NCI-H128 (cell line): ENCODE data around the gene ANKRD65.
"Not testable (repeated sequence)": the region's sequence is repeated elsewhere in the genome, so short reads cannot be mapped to it uniquely, and the experiment has no call there.

Experiments
- DNase-seq: peaks from one replicate; lab custom pipeline; 2025; ENCODE audit not compliant: unreplicated experiment; lab: John Stamatoyannopoulos, UW

ANKRD65 gene

DNA sequence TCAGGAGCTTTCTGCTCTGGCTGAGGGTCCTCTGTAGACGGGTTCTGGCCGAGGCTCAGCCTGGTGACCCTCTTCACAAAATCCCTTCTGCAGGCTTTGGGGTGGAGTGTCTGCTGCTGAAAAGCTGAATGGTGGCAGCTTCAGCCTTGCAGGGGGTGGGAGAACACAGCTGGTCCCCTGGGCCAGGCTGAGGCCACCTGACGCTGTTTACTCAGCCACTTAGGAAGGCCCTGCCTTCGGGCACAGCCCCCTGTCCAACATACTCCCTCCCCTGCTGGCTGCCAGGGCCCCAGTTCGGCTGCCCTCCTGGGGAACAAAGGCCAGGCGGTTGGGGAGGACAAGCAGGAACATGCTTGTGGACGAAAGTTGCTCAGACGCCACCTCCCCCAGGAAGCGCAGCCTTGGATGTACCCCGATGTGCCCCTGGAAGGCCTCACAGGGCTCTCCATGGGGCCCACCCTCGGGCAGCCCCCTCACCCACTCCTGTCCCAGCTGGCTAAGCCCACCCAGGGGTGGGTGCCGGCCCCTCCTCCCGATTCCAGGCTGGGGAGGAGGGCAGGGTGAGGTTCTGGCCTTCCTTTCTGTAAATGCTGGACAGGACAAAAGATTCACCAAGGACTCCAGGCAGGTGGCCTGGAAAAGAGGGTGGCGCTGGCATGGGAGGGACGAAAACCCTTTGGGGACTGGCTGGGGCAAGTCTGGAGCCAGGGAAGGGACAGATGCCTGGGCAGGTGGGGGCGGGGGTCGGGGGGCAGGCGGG is at the start of gene ANKRD65:
Gene ANKRD65, minus strand, starts transcription at position 130 of the 760 bp plus-strand sequence. CDS start 271 bp downstream, outside the sequence.
- no peak for DNase-seq

DNA sequence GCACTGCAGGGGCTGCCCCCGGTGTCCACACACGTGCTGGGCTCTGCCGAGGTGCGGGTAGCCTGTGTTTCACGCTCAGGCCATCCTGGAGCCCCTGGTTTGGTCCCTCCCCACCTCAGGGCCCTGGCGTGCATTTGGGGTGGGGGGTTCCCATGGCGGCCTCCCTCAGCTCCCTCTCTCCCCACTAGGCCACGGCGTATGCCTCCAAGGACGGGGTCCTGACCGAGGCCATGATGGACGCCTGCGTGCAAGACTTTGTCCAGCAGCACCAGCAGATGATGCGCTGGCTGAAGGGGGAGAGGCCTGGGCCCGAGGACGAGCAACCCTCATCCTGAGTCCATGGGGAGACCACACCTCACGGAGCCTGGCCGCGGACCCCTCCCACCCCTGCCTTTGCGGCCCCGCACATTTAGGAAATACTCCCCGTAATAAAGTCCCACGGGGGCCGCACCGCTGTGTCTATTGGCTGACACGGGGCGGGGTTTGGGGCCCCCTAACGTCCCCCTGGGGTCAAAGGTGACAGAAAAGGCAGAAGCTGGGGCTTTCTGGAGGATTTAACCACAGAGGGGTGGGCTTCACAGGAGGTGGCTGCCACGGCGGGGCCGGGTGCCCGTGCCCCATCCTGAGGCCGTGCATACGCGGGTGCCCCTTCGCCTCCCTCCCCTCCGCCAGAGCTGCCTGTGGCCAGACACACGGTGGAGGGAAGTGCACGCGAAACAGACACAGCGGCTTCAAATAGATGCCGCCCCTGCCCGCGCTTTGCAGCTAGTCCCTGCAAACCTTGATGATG is 47.3 kb upstream of the ANKRD65 start:
- DNase-seq, result not testable (repeated sequence)

DNA sequence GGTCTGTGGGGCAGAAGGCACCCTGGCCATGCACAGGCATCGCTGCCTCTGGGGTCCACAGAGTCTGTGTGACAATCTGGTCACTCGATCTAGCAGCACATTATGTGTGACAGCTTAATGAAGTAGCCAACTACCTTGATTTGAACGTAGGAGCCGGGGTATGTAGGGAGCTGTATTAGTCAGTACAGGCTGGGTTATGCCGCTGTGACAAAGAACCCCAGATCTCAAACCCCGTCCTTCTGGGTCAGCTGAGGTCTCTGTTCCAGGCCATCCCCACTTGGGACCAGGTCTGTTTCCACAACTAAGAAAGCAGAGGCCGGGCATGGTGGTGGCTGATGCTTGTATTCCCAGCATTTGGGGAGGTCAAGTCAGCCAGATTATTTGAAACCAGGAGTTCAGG is 42.2 kb upstream of the ANKRD65 start:
- DNase-seq, result no peak

DNA sequence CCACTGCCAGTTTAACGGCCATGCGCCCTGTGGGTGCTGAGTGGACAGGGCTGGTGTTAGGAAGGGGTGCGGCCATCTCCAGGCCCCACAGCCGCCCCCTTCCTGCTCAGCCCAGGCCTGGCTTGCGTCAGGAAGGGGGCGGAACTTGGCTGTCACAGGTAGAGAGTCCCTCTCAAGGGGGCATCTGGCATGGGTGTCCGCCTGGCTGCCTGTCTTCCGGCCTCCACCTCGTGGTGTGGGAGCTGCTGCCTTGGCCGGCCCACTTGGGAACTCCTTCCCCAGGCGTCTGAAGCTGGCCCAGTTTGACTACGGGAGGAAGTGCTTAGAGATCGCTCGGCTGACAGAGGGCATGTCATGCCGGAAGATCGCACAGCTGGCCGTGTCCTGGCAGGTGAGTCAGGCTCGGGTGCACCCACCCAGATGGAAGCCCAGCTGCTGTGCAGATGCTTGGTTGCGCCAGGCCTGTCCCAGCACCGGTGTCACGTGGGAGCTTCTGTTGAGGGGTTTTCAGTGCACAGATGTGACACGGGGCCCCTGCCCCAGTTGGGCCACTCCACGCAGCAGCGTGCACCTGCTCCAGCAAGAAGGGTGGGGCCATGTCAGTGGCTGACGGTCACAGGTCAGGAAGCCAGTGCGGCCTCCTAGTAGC is 41.4 kb upstream of the ANKRD65 start:
- DNase-seq, result no peak

DNA sequence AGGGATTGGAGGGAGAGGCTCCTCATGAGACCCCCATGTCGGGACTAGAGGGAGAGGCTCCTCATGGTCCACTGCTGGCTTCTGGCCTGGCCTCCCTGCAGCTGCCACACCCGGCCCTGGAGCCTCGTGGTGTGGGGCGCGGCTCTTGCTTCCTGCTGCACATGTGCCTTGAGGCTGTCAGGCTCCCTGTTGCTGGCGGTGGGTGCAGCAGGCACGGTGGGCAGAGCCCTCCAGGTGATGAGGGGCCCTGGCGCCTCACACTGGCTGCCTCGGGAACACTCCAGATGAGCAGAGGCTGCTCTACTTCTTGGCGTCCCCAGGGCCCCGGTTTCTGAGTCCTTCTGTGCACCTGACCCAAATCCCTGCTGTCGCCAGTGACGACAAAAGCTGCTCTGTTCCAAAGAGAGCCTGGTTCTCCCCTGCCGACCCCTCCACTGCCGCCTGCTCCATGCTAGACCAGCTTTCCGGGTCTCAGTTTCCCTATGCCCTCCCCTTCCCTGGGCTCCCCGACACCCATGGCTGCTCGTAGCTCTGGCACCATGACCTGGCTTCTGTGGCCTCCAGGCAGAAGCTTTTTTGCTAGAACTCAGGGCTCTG is 40.7 kb upstream of the ANKRD65 start:
- DNase-seq, result no peak

DNA sequence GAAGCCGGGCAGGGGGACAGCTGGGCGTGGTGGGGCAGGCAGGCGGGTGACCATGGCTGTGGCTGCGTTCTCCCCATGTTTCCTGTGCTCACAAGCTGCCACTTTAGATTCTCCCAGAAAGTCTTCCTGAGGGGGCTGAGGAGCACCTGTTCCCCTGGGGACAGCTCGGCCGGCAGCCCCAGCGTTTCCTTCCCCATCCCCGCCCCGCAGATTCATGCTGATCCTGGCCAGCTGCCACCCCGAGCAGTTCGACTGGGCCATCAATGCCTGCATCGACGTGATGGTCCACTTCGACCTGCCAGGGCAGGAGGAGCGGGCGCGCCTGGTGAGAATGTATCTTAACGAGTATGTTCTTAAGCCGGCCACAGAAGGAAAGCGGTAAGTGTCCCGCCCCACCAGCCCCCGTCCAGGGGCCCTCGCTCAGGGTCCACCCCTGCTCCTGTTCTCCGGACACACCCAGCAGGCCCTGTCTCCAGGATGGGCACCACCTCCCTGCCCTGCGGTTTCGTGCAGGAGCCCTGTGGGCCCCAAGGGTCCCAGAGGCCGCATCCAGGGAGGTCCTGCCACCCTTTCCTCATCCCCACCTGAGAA is 39.6 kb upstream of the ANKRD65 start:
- DNase-seq, result no peak

DNA sequence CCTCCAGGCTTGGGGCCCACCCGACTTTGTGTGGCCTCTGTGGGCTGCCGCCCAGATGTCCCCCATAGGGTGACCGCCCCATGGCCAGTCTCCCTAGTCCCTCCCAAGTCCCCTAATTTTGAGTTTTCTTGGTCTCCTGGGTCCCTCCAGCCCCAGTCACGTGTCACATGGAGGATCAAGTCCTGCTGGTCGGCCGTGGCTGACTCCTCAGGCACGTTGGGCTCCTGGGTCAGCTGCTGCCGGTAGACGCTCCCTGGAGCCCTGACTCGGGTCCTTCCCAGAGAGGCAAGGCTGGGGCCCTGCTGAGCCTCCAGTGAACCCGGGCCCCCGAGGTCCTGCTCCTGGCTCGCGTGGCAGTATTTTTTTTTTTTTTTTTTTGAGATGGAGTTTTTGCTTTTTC is 38.6 kb upstream of the ANKRD65 start:
- DNase-seq, result not testable (repeated sequence)

GRCh38 chr1:1459156-1459555 is 38.1 kb upstream of the ANKRD65 start:
- not testable (repeated sequence) for DNase-seq

DNA sequence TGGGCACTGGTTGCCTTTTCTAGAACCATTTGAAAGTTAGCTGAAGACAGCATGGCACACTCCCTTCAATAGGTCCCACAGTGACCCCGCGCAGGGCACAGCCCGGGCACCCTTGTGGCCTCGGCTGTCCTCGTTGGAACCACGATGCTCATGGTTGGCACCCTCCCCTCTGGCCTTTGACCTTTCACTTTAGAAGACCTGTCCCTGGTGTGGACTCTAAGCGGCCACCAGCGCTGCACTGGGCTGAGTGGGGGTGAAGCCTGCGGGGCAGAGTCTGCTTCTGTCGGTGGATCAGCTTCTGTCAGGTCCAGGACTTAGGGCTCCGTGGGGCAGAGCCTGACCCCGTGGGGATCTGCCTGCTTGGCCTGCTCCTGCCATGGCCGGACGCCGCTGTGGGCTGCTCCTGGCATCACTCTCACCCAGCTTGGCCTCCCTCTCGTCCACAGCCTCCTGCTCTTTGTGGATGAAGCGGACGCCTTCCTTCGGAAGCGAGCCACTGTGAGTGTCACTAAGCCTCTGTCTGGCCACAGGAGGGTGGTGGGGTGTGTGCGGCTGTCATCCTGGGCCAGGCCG is 35.7 kb upstream of the ANKRD65 start:
- not testable (repeated sequence) for DNase-seq

DNA sequence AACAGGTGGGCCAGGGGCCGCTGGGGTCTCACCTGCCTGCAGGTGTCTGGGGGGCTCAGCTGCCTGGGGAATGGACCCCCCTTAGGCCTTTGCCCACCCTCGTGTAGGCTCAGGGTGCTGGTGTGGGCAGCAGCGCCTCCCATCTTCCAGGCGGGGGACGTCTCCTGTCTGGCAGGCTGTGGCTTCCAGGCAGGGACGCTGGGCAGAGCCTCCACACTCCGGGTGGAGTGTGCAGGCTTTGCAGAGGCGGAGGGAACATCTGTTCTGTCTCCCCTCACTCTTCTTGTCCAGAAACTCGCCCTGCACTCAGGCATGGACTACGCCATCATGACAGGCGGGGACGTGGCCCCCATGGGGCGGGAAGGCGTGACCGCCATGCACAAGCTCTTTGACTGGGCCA is 34.9 kb upstream of the ANKRD65 start:
- DNase-seq, result not testable (repeated sequence)

- DNase-seq, result no peak
Measured at GRCh38 chr1:1455366-1455884, 34.3 kb upstream of the ANKRD65 start.

- DNase-seq, result not testable (repeated sequence)
Measured at GRCh38 chr1:1454286-1455056, 33.4 kb upstream of the ANKRD65 start.

- no peak for DNase-seq
Measured at GRCh38 chr1:1452882-1453281, 31.8 kb upstream of the ANKRD65 start.

DNA sequence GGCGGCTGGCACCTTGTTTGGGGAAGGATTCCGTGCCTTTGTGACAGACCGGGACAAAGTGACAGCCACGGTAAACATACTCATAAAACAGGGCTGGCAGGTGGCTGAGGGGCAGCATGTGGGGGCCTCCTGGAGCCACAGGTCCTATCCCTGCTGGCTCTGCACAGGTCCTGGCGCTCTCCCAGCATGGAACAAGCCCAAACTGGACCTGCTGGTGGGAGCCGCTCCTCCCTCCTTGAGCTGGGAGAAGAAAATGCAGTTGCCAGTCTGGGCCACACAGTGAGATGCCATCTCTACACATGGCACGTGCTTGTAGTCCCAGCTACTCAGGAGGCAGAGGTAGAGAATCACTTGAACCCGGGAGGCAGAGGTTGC is 31.3 kb upstream of the ANKRD65 start:
- DNase-seq, result not testable (repeated sequence)

DNA sequence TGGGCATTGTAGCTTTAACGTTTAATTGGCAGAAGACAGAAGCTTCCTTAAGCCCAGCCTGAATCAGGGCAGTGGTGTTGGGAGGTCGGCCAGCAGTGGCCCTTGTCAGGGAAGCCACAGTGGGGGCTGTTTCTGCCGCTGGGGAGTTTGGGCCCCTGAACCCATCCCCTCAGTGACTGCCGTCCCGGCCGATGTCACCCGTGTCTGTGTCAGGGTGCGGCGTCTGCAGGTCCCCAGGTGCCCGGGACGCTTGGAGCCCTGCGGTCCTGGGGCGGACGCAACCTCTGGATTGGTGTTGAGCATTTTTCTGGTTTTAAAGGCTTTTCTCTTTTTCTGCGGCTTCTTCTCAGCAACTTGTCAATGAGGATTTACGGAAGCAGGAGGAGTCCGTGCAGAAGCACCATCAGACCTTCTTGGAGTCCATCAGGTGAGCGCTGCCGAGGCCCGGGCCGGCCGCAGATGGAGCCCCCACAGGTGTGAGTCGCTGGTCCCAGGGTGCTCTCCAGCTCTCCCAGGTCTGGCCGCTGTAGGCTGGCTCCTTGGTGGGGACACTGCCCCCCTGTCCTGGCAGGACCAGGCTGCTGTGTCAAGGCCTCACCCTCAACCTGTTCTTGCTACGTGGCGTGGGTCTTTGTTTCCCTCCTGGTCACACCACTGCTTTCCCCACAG is 30.8 kb upstream of the ANKRD65 start:
- no peak for DNase-seq

- DNase-seq, result not testable (repeated sequence)
Measured at GRCh38 chr1:1450616-1451015, 29.5 kb upstream of the ANKRD65 start.

DNA sequence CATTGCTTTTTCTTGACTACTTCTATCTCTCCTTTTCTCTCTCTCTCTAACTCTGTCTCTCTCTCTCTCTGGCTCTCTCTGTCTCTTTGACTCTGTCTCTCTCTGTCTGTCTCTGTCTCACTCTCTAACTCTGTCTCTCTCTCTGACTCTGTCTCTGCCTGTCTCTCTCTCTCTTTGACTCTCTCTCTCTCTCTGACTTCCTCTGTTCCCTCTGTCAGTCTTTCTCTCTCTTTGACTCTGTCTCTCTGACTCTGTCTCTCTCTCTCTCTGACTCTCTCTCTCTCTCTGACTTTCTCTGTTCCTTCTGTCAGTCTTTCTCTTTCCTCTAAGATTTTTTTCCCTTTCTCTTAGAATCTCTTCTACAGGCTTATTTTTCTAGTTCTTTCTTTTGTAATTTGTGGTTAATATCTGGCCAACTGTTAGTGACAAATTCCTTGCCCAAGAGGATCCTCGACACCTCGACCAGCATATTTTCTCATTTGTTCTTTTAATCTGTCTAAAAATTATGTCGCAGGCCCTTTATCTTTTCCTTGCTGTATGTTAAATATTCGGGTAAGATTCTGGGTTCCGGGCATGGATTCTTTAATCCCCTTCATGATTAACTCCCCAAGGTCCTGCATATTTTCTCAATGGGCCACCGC is 28.1 kb upstream of the ANKRD65 start, which contains the start of gene ATAD3C:
Gene ATAD3C, plus strand, starts transcription at position 591 of the 641 bp plus-strand sequence. CDS start 995 bp downstream, outside the sequence.
- no peak for DNase-seq

GRCh38 chr1:1446631-1447030 is 25.6 kb upstream of the ANKRD65 start:
- DNase-seq, result not testable (repeated sequence)
